Right cardiac atrium (tissue), 5 donors: ENCODE data around the gene CTSF. TPM values are rescaled to one million over a fixed set of nuclear protein-coding genes. Genes with fewer than 3 reads are reported as not detected.
"Not testable (repeated sequence)": the region's sequence is repeated elsewhere in the genome, so short reads cannot be mapped to it uniquely, and the experiment has no call there.

Experiments used
- ATAC-seq, 2 donors: fragments of 200-7000 bp; cut with Tn5 transposase; one replicate each; pipeline versions ENCODE4 v1.8.0 to v1.9.1; 2020; ENCODE audit warnings: moderate library complexity in 2 of 2, mild to moderate bottlenecking in 1 of 2
- DNase-seq, 3 donors: peaks; one replicate each; pipeline ENCODE4 v3.0.0-alpha.2; 2020
- H3K27ac ChIP-seq: one replicate; pipeline ENCODE4 v1.5.1; 2013; ENCODE audit warnings: mild to moderate bottlenecking, low read length, control low read depth, moderate library complexity
- H3K27me3 ChIP-seq: one replicate; pipeline ENCODE4 v1.6.1; 2013; ENCODE audit not compliant: control insufficient read depth, insufficient read depth
- H3K4me1 ChIP-seq: one replicate; pipeline ENCODE4 v1.6.1; 2013; ENCODE audit warnings: low read length; ENCODE audit not compliant: control insufficient read depth, insufficient read depth
- H3K4me3 ChIP-seq: one replicate; pipeline ENCODE4 v1.5.1; 2013; ENCODE audit warnings: low read length, control low read depth
- H3K9me3 ChIP-seq: one replicate; pipeline ENCODE4 v1.6.1; 2013; ENCODE audit warnings: low read length; ENCODE audit not compliant: control insufficient read depth
- WGBS: extraction: QIAGEN DNeasy Blood & Tissue Kit; methylation state at CpG from one replicate; pipeline ENCODE4 v1.1.7; 2013; 5-methylcytosine and 5-hydroxymethylcytosine counted together
- intact Hi-C, 4 donors: fragments of 100-400 bp; cut with DNase I; formaldehyde crosslinking; loops; one replicate each; pipeline versions ENCODE4 v1.11.0 to v1.14.0; 2022 to 2023
- polyA plus RNA-seq: library from polyadenylated mRNA; stranded (reverse); fragments of 200-250 nt; gene quantifications from one replicate; pipeline ENCODE4 v1.2.3, GENCODE V29; 2013
- total RNA-seq, 4 donors: library from RNA; stranded (reverse); fragmentation: NEBNext Ultra II Directional; extraction: Animal tissue kit (Norgen Biotek cat#: 25700); gene quantifications; one replicate each; pipeline ENCODE4 v1.2.1, GENCODE V29; 2021
- donor health status: healthy with polysubstance abuse.
- donor health status: DM: no; HTN: yes; CAD: no.
- donor health status: DM: no; HTN: no; CAD: no.
- donor health status: DM: no; HTN: yes; CAD: no; lungs with severe emphysema.
- donor health status: DM: yes; HTN: yes; CAD: no.

CTSF gene
- total and polyA plus RNA-seq, 5 donors, result 56.0 to 136 (median 87.0) TPM

GRCh38 chr11:66545701-66546367, 22.6 kb downstream of the CTSF start, which contains the start of gene ZDHHC24:
TSS of gene ZDHHC24 (minus strand) at chr11:66546048. CDS start at chr11:66546003, 45 bp downstream.
- ATAC-seq (peak; percentile 97), DNase-seq (peak; percentile 99 to 100 (median 99))
- Histone ChIP-seq H3K4me3 (peak within 1 kb of the TSS; percentile 53), H3K27ac (peak within 1 kb of the TSS; percentile 24), H3K27me3 (no peaks in the 10 kb centered on the region), H3K9me3 (no peaks in the 10 kb centered on the region), H3K4me1 (no peaks in the 10 kb centered on the region)
- under 1% methylated on average over 71 of the region's 71 CpGs for WGBS
- intact Hi-C loops, result no loop called here

GRCh38 chr11:66544952-66545351, 23.5 kb downstream of the CTSF start:
- H3K9me3 ChIP-seq, ATAC-seq, H3K4me1 ChIP-seq, H3K27me3 ChIP-seq, H3K27ac ChIP-seq, intact Hi-C loops: not testable (repeated sequence)
- WGBS, result 79% methylated on average over 14 of the region's 14 CpGs
- H3K4me3 ChIP-seq, result peak overlapping the region; percentile 53
- DNase-seq, result peak in 2 of 3 donors; percentile 25 to 35

DNA sequence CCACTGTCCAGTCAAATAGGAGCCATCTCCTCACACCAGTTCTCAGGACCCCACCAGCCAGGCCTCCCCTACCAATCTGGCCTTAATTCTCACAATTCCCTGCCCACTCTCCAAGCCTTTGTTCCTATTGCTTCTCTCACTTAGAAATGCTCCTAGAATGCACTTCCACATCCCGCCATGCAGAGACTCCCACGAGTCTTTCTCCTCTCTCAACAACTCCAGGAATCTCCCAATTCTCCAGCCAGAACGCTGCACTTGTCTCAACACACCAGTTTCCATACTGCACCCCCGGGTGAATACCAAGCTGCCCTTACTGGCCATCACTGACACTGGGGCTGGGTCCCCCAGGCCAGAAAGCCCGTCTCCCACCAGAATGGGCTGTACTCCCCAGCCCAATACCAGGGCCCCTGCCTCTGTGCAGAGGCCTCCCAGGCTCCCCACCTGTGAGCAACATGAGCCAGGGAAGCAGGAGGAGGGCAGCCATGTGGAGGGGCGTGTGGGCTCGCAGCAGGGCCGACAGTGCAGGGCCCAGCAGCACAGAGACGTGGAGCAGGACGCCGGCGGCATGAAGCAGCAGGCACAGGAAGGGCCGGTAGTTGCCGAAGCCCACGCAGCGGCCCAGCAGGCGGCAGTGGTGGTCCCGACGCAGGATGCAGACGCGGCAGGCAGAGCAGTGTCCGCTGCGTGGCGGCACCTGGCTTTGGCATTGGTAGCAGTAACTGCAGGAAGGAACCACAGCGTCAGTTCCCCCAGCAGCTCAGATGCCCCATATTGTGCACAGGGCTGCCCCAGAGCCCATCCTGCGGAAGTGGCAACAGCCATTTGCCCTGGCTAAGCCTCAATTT, 24.9 kb downstream of the CTSF start:
- 24% methylated on average over 26 of the region's 26 CpGs for WGBS
- DNase-seq, result peak; percentile 49 to 83 (median 83)
- Histone ChIP-seq H3K9me3 (no peaks in the 10 kb centered on the region), H3K4me3 (no peak overlapping the region), H3K4me1 (no peaks in the 10 kb centered on the region), H3K27ac (no peak overlapping the region), H3K27me3 (no peaks in the 10 kb centered on the region)
- intact Hi-C loops, result no loop called here
- ATAC-seq, result peak in 1 of 2 donors; percentile 0

DNA sequence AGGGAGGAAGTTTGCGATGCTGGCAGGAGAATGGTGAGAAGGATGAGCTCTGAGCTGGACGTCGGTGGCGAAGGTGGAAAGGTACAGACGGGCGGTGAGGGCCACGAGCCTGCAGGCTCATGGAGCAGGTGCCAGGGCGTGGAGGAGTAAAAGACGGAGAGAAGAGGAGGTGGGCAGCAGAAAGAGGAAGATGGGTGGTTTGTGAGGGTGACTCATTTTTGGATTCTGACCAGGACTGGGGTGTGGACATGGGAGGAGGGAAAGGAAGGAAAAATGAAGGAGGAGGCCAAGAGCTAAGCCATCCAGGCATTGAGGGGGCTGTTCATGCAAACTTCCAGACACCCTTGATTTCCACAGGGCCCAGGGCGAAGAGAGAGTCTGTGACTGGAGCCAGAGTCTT, 26.0 kb downstream of the CTSF start:
- ATAC-seq (no peak), DNase-seq (peak in 1 of 3 donors; percentile 29)
- no peak overlapping the region for H3K4me3 ChIP-seq
- no peak overlapping the region for H3K27ac ChIP-seq
- 82% methylated on average over 10 of the region's 10 CpGs for whole genome bisulfite sequencing
- no peaks in the 10 kb centered on the region for H3K9me3 ChIP-seq
- intact Hi-C loops, result no loop called here
- H3K4me1 ChIP-seq, result no peaks in the 10 kb centered on the region
- no peaks in the 10 kb centered on the region for H3K27me3 ChIP-seq

DNA sequence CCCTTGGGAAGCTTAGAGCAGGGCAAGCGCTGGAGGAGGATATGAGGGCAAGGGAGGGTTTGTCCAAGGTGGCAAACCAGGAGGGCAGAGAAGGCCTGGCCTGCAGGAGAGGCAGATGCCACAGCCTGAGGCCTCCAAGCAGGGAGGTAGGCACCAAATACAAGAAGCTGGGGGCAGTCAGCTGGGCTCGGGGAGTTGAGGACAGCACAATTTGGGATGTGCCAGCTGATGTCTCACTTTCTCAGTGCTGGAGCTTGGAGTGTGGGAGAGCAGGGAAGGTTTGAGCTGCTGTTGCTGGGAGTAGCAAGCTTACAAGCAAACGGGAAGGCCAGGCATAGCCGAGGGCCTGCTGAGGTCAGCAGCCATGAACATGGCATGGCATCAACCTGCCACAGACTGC, 26.5 kb downstream of the CTSF start:
- no peak overlapping the region for H3K27ac ChIP-seq

GRCh38 chr11:66540598-66540997, 27.8 kb downstream of the CTSF start:
- H3K4me3 ChIP-seq, intact Hi-C loops, ATAC-seq, H3K4me1 ChIP-seq, H3K9me3 ChIP-seq, H3K27me3 ChIP-seq, H3K27ac ChIP-seq: not testable (repeated sequence)
- peak in 1 of 3 donors; percentile 9 for DNase-seq
- 77% methylated on average over 8 of the region's 8 CpGs for WGBS

More for the DNA sequence above, 26.5 kb downstream of the CTSF start:
- H3K4me3 ChIP-seq, result no peak overlapping the region
- no peaks in the 10 kb centered on the region for H3K4me1 ChIP-seq
- DNase-seq (peak in 1 of 3 donors; percentile 18), ATAC-seq (no peak)
- H3K27me3 ChIP-seq, result no peaks in the 10 kb centered on the region
- 89% methylated on average over 4 of the region's 4 CpGs for WGBS
- no peaks in the 10 kb centered on the region for H3K9me3 ChIP-seq
- intact Hi-C loops, result no loop called here

GRCh38 chr11:66539870-66540213, 28.6 kb downstream of the CTSF start:
- Histone ChIP-seq H3K4me1 (no peaks in the 10 kb centered on the region), H3K4me3 (no peak overlapping the region), H3K27me3 (no peaks in the 10 kb centered on the region), H3K9me3 (no peaks in the 10 kb centered on the region), H3K27ac (no peak overlapping the region)
- ATAC-seq (no peak), DNase-seq (peak in 1 of 3 donors; percentile 18)
- intact Hi-C loops, result no loop called here
- WGBS, result 93% methylated on average over 10 of the region's 10 CpGs

- Histone ChIP-seq H3K4me1 (no peaks in the 10 kb centered on the region), H3K9me3 (no peaks in the 10 kb centered on the region), H3K27ac (no peak overlapping the region), H3K4me3 (no peak overlapping the region), H3K27me3 (no peaks in the 10 kb centered on the region)
- DNase-seq (peak in 1 of 3 donors; percentile 63), ATAC-seq (no peak)
- intact Hi-C loops, result no loop called here
- WGBS, result 84% methylated on average over 16 of the region's 16 CpGs
Measured at GRCh38 chr11:66539170-66539869, 29.1 kb downstream of the CTSF start.

GRCh38 chr11:66532784-66533183, 35.6 kb downstream of the CTSF start:
- intact Hi-C loops, result no loop called here
- Histone ChIP-seq H3K4me1 (no peaks in the 10 kb centered on the region), H3K27ac (no peak overlapping the region), H3K9me3 (no peaks in the 10 kb centered on the region), H3K27me3 (no peaks in the 10 kb centered on the region), H3K4me3 (no peak overlapping the region)
- 79% methylated on average over 6 of the region's 6 CpGs for WGBS
- ATAC-seq (no peak), DNase-seq (no peak)

- H3K27me3 ChIP-seq, result no peaks in the 10 kb centered on the region
- H3K4me3 ChIP-seq, result no peak overlapping the region
- no peak overlapping the region for H3K27ac ChIP-seq
- intact Hi-C loops, result no loop called here
- no peaks in the 10 kb centered on the region for H3K4me1 ChIP-seq
- H3K9me3 ChIP-seq, result no peaks in the 10 kb centered on the region
- DNase-seq, result no peak
- 94% methylated on average over 11 of the region's 11 CpGs for whole genome bisulfite sequencing
- no peak for ATAC-seq
Measured at GRCh38 chr11:66531841-66532240, 36.6 kb downstream of the CTSF start.
